ENCODE data around the gene ALPK1.
"Not testable (repeated sequence)": the region's sequence is repeated elsewhere in the genome, so short reads cannot be mapped to it uniquely, and the experiment has no call there.

ALPK1 gene

GRCh38 chr4:112423591-112423990 lies 126.4 kb downstream of the ALPK1 start:
- TF ChIP-seq, protein P1, sequence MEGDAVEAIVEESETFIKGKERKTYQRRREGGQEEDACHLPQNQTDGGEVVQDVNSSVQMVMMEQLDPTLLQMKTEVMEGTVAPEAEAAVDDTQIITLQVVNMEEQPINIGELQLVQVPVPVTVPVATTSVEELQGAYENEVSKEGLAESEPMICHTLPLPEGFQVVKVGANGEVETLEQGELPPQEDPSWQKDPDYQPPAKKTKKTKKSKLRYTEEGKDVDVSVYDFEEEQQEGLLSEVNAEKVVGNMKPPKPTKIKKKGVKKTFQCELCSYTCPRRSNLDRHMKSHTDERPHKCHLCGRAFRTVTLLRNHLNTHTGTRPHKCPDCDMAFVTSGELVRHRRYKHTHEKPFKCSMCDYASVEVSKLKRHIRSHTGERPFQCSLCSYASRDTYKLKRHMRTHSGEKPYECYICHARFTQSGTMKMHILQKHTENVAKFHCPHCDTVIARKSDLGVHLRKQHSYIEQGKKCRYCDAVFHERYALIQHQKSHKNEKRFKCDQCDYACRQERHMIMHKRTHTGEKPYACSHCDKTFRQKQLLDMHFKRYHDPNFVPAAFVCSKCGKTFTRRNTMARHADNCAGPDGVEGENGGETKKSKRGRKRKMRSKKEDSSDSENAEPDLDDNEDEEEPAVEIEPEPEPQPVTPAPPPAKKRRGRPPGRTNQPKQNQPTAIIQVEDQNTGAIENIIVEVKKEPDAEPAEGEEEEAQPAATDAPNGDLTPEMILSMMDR (conservative IDR thresholded peaks at IDR 0.05; ENCODE audit: low read length): no peak
- no peak for DNase-seq (ENCODE audit: low read depth)
- no peak overlapping the region for H3K4me3 ChIP-seq (ENCODE audit: low read length)

GRCh38 chr4:112425823-112426222 lies 128.7 kb downstream of the ALPK1 start:
- no peak overlapping the region for H3K4me3 ChIP-seq (ENCODE audit: low read length)
- TF ChIP-seq, protein P1 (conservative IDR thresholded peaks at IDR 0.05; ENCODE audit: low read length): no peak
- no peak for DNase-seq (ENCODE audit: low read depth)

DNA sequence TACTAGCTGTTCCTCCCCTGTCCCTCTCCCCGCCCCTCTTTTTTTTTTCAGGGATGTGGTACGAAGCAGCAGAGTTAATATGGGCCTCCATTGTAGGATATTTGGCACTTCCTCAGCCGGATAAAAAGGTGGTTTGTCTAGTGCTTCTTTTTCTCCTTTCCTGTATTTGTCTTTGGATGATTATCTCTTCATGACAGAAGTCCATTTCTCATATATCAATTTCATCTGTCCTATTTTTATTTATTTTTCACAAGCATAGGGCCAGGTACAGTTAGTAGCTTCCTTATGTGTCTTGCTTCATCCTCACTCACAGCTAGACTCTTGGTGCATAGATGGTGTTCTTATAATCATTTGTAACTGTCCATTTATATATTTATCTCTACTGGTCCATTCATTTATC lies 129.2 kb downstream of the ALPK1 start:
- TF ChIP-seq, protein P1 (conservative IDR thresholded peaks at IDR 0.05; ENCODE audit: low read length): no peak
- DNase-seq (ENCODE audit: low read depth): no peak

DNA sequence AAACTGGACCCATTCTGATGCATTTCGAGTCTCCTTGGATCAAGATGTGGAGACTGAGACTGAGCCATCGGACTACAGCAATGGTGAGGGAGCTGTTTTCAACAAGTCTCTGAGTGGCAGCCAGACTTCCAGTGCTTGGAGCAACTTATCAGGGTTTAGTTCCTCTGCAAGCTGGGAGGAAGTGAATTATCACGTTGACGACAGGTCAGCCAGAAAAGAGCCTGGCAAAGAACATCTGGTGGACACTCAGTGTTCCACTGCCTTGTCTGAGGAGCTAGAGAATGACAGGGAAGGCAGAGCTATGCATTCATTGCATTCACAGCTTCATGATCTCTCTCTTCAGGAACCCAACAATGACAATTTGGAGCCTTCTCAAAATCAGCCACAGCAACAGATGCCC lies 134.0 kb downstream of the ALPK1 start:
- DNase-seq (ENCODE audit: low read depth): no peak
- TF ChIP-seq, protein P1 (conservative IDR thresholded peaks at IDR 0.05; ENCODE audit: low read length): no peak
- H3K4me3 ChIP-seq (ENCODE audit: low read length): no peak overlapping the region

More for the DNA sequence above, 129.2 kb downstream of the ALPK1 start:
- H3K4me3 ChIP-seq (ENCODE audit: low read length): no peak overlapping the region

- no peak for DNase-seq (ENCODE audit: low read depth)
- TF ChIP-seq, protein P1 (conservative IDR thresholded peaks at IDR 0.05; ENCODE audit: low read length): no peak
- H3K4me3 ChIP-seq (ENCODE audit: low read length): no peak overlapping the region
These were observed 139.8 kb downstream of the ALPK1 start for GRCh38 chr4:112436987-112437386.

DNA sequence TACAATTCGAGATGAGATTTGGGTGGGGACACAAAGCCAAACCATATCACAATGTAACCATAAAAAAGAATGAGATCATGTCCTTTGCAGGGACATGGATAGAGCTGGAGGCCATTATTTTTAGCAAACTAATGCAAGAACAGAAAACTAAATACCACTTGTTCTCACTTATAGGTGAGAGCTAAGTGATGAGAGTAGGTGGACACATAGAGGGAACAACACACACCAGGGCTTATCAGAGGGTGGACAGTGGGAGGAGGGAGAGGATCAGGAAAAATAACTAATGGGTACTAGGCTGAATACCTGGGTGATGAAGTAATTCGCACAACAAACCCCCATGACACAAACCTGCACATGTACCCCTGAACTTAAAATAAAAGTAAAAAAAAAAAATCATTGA lies 145.1 kb downstream of the ALPK1 start:
- not testable (repeated sequence) for H3K4me3 ChIP-seq (ENCODE audit: low read length); DNase-seq (ENCODE audit: low read depth)

DNA sequence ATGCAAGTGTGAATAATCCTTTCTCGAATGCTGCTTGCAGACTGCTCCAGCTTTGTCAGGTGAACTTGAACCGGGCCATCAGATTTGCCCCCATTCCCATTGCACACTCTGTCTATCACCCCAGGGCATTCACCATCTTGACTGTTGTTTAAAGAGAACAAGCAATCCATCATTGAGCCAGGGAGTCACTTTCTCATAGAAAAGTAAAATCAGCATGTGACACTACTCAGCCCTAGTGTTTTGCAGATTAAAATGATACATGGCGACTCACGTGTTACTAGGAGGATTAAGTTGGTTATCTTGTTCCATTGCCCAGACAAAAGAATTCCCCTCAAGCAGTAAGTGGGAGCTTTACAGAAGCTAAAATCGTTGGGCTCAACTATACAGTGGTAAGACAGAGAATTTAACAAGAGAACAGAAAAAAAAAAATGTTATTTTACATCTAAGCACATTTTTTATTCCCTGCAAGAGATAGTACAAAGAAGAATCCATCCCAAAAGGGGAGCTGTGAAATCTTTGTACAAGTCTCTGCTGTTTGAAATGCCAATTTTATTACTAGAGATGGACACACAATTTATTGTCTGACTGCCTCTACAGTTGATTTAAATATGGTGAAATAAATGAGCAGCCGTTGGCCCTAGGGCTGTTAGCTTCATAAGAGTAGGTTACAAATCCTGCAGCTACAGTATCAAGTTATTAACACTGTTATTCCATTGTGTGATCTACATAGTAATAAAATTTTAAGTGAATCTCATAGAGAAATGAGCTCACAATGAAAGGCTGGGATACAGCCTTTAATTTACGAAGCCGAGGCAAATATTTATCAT lies 151.3 kb downstream of the ALPK1 start:
- H3K4me3 ChIP-seq (ENCODE audit: low read length): no peak overlapping the region
- no peak for DNase-seq (ENCODE audit: low read depth)
- TF ChIP-seq, protein P1 (conservative IDR thresholded peaks at IDR 0.05; ENCODE audit: low read length): no peak
